SHP77 treated with DMSO at 0.1 percent for 48 hours (cell line): Measurements from ENCODE around the gene REEP6.
"Not testable (repeated sequence)": the region's sequence is repeated elsewhere in the genome, so short reads cannot be mapped to it uniquely, and the experiment has no call there.

Source experiments
- DNase-seq: peaks from one replicate; lab custom pipeline; 2025; lab: John Stamatoyannopoulos, UW

REEP6 gene

GRCh38 chr19:1507763-1508506, 17.0 kb downstream of the REEP6 start:
- peak; percentile 88 for DNase-seq

GRCh38 chr19:1508507-1508856, 17.5 kb downstream of the REEP6 start:
- DNase-seq: no peak

GRCh38 chr19:1509602-1510441, 18.8 kb downstream of the REEP6 start:
- no peak for DNase-seq

- no peak for DNase-seq
Observed at GRCh38 chr19:1510442-1510806, 19.4 kb downstream of the REEP6 start.

- DNase-seq: no peak
Observed at GRCh38 chr19:1510807-1511206, 19.8 kb downstream of the REEP6 start.

- DNase-seq: no peak
Observed at GRCh38 chr19:1511318-1512317, 20.6 kb downstream of the REEP6 start.

- DNase-seq: no peak
Observed at GRCh38 chr19:1512671-1513498, 21.9 kb downstream of the REEP6 start, which contains the start of gene ADAMTSL5. TSS of gene ADAMTSL5 (minus strand) at chr19:1513019. CDS start at chr19:1510943, 2,076 bp downstream.

GRCh38 chr19:1513499-1514294, 22.7 kb downstream of the REEP6 start:
- no peak for DNase-seq

GRCh38 chr19:1514295-1514661, 23.3 kb downstream of the REEP6 start:
- no peak for DNase-seq

- no peak for DNase-seq
Observed at GRCh38 chr19:1514986-1515721, 24.2 kb downstream of the REEP6 start.

- DNase-seq: no peak
Observed at GRCh38 chr19:1516395-1516753, 25.4 kb downstream of the REEP6 start.

- DNase-seq: no peak
Observed at GRCh38 chr19:1518471-1518870, 27.5 kb downstream of the REEP6 start.

- DNase-seq: not testable (repeated sequence)
Observed at GRCh38 chr19:1519802-1520201, 28.8 kb downstream of the REEP6 start.

- no peak for DNase-seq
Observed at GRCh38 chr19:1520203-1520780, 29.3 kb downstream of the REEP6 start.

GRCh38 chr19:1521636-1522035, 30.7 kb downstream of the REEP6 start:
- no peak for DNase-seq

- DNase-seq: no peak
Observed at GRCh38 chr19:1522061-1522460, 31.1 kb downstream of the REEP6 start.

- DNase-seq: no peak
Observed at GRCh38 chr19:1522838-1523237, 31.9 kb downstream of the REEP6 start.

- DNase-seq: no peak
Observed at GRCh38 chr19:1523412-1524286, 32.7 kb downstream of the REEP6 start, which contains the start of gene PLK5. TSS of gene PLK5 (plus strand) at chr19:1524077. CDS start at chr19:1526997, 2,920 bp downstream.
